Neutrophil (primary cell): Measurements from ENCODE around the gene PTGIR.

Experiments
- H3K27ac ChIP-seq: fragments of 200-600 bp; sonication (generic); 2 replicates; pipeline ENCODE4 v1.5.1; 2016; ENCODE audit warnings: mild to moderate bottlenecking, moderate library complexity
- H3K27me3 ChIP-seq: fragments of 200-600 bp; sonication (generic); 2 replicates; pipeline ENCODE4 v1.6.0; 2016; ENCODE audit warnings: mild to moderate bottlenecking
- H3K36me3 ChIP-seq: fragments of 200-600 bp; sonication (generic); 2 replicates; pipeline ENCODE4 v1.5.1; 2017
- H3K4me1 ChIP-seq, 2 experiments: fragments of 200-600 bp in 1 of 2; sonication (generic) in 1 of 2; 1 replicate in 1 of 2; 2 replicates in 1 of 2; pipeline versions ENCODE4 v1.5.1 to v1.6.1; 2013 to 2016; ENCODE audit warnings: low read depth in 1 of 2, low read length in 1 of 2, mild to moderate bottlenecking in 1 of 2, moderate library complexity in 1 of 2; ENCODE audit not compliant: control insufficient read depth in 1 of 2, insufficient read depth in 1 of 2
- H3K4me3 ChIP-seq, 2 experiments: fragments of 200-600 bp in 1 of 2; sonication (generic) in 1 of 2; 1 replicate in 1 of 2; 2 replicates in 1 of 2; pipeline ENCODE4 v1.5.1; 2013 to 2016; ENCODE audit warnings: low read depth in 1 of 2, low read length in 1 of 2, mild to moderate bottlenecking in 1 of 2, moderate library complexity in 1 of 2
- H3K9me3 ChIP-seq: fragments of 200-600 bp; sonication (generic); 2 replicates; pipeline ENCODE4 v1.5.1; 2016
- TF ChIP-seq, protein P1 (sequence below): fragments of 200-600 bp; sonication (generic); IDR thresholded peaks from 2 replicates; pipeline ENCODE4 v1.5.1; 2016; ENCODE audit warnings: antibody characterized with exemption

The PTGIR gene

GRCh38 chr19:46644720-46645119 lies 19.8 kb upstream of the PTGIR start:
- no peak overlapping the region for H3K27ac ChIP-seq
- H3K4me3 ChIP-seq: no peak overlapping the region
- H3K36me3 ChIP-seq: no peaks in the 10 kb centered on the region
- H3K4me1 ChIP-seq: peaks cover under 1 to 1% of the 10 kb centered on the region in 2 experiments
- TF ChIP-seq, protein P1, sequence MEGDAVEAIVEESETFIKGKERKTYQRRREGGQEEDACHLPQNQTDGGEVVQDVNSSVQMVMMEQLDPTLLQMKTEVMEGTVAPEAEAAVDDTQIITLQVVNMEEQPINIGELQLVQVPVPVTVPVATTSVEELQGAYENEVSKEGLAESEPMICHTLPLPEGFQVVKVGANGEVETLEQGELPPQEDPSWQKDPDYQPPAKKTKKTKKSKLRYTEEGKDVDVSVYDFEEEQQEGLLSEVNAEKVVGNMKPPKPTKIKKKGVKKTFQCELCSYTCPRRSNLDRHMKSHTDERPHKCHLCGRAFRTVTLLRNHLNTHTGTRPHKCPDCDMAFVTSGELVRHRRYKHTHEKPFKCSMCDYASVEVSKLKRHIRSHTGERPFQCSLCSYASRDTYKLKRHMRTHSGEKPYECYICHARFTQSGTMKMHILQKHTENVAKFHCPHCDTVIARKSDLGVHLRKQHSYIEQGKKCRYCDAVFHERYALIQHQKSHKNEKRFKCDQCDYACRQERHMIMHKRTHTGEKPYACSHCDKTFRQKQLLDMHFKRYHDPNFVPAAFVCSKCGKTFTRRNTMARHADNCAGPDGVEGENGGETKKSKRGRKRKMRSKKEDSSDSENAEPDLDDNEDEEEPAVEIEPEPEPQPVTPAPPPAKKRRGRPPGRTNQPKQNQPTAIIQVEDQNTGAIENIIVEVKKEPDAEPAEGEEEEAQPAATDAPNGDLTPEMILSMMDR: no peak
- H3K9me3 ChIP-seq: no peaks in the 10 kb centered on the region
- peaks cover 98% of the 10 kb centered on the region for H3K27me3 ChIP-seq

GRCh38 chr19:46640656-46641055 lies 15.8 kb upstream of the PTGIR start:
- Histone ChIP-seq H3K4me1 (peaks cover 17% of the 10 kb centered on the region in 2 experiments), H3K9me3 (no peaks in the 10 kb centered on the region), H3K4me3 (no peak overlapping the region), H3K27ac (no peak overlapping the region), H3K27me3 (peaks cover 98% of the 10 kb centered on the region), H3K36me3 (no peaks in the 10 kb centered on the region)
- TF ChIP-seq, protein P1: no peak

DNA sequence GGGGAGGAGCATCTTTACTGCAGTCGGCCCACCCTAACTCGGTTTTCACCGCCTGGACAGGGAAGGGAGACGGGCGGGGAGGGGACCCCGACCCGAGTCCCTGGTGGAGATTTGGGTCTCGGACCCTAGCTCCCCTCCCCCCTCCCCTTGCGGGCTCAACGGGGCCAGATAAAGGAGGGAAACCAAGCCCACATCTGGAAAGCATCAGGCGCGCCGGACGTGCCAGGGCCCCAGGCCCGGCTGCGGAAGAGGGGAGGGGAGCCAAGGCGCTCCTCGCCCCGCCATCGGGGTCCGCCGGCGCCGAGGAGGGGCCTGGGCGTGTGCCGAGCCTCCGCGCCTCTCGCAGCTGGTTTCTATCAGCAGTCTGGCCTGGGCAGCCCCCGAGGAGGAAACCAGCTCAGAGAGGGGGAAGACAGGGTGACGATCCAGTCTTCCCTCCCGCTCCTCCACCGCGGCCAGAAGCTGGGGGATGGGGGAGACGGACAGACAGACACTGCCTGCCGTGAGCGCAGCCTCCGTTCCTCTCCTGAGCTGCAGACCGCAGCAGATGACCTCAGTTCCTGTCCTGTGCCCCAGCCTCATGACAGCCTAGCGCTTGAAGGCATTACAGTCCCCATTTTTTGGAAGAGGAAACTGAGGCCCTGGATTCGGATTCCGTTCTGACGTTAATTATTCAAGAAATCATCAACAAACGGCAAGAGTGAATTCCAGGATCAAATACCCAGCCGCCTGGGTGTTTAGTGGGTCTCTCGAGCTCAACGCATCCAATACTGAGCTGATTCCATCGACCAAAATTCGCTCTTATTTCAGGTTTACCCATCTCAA lies 14.7 kb upstream of the PTGIR start:
- peaks cover 97% of the 10 kb centered on the region for H3K27me3 ChIP-seq
- no peaks in the 10 kb centered on the region for H3K36me3 ChIP-seq
- TF ChIP-seq, protein P1: no peak
- H3K27ac ChIP-seq: no peak overlapping the region
- H3K4me3 ChIP-seq: peak overlapping the region in 1 of 2 experiments; percentile 28
- no peaks in the 10 kb centered on the region for H3K9me3 ChIP-seq
- H3K4me1 ChIP-seq: peaks cover 17% of the 10 kb centered on the region in 2 experiments

- Histone ChIP-seq H3K4me3 (no peak overlapping the region), H3K27ac (no peak overlapping the region), H3K27me3 (peaks cover 99% of the 10 kb centered on the region), H3K4me1 (peaks cover 26 to 31% of the 10 kb centered on the region in 2 experiments), H3K36me3 (no peaks in the 10 kb centered on the region), H3K9me3 (no peaks in the 10 kb centered on the region)
- TF ChIP-seq, protein P1: no peak
Observed at GRCh38 chr19:46637224-46637623, 12.3 kb upstream of the PTGIR start.

- no peak within 1 kb of the TSS for H3K27ac ChIP-seq
- no peak within 1 kb of the TSS for H3K4me3 ChIP-seq
- H3K9me3 ChIP-seq: no peaks in the 10 kb centered on the region
- TF ChIP-seq, protein P1: no peak
- H3K4me1 ChIP-seq: peaks cover 26 to 31% of the 10 kb centered on the region in 2 experiments
- no peaks in the 10 kb centered on the region for H3K36me3 ChIP-seq
- peaks cover 99% of the 10 kb centered on the region for H3K27me3 ChIP-seq
Observed at GRCh38 chr19:46635920-46636761, 11.3 kb upstream of the PTGIR start, which contains the start of gene GNG8. Gene GNG8 (minus strand): TSS chr19:46636202. CDS start chr19:46634682, 1,520 bp downstream.
